HG03095 (cell line): ENCODE data around the gene RIPPLY1.

Source experiments
- ATAC-seq: cut with Tn5 transposase; IDR thresholded peaks from one replicate; pipeline ENCODE4 v1.9.1; 2021; ENCODE audit warnings: moderate library complexity; ENCODE audit not compliant: unreplicated experiment

Gene RIPPLY1

DNA sequence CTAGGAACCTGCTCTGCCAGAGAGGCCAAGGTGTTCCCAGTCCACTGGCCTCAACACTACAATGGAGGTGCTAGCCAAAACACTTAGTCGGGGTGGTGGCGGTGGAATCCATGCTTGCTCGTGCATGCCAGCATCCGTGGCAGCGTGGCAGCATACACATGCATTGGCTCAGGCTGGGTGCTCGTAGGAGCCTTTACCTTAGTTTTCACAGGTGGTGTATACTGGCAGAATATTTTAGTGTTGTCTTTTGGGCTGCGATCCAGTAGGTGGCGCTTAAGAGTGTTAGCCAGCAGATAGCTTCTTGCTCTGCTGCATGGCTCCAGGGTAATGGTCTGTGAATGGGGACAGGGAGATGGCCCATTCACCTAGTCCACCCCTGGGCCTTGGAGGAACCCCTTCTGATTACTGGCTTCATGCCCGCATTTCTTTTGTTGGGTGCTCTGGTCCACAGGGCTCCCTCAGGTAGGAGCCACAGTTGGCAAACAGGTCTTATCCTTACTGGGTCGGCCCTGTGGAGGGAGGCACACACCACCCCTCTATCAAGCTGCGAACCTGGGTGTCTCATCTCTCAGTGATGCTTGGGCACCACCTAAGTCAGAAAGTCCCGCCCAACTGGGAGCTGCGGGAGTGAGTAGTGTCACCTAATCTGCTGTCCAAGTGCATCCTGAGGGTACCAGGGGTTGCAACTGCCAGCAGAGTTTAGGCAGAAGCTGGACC is 40.0 kb downstream of the RIPPLY1 start:
- peak; percentile 70 for ATAC-seq
